Brain pericyte (primary cell): ENCODE measurements around the gene HDDC3.
"Not testable (repeated sequence)": the region's sequence is repeated elsewhere in the genome, so short reads cannot be mapped to it uniquely, and the experiment has no call there.

Experiments used
- DNase-seq: peaks from one replicate; pipeline ENCODE4 v3.0.0-alpha.2; 2012; ENCODE audit warnings: low read depth, low spot score

HDDC3 gene

GRCh38 chr15:90910441-90911301 is 21.7 kb downstream of the HDDC3 start:
- no peak for DNase-seq

- no peak for DNase-seq
These were observed 22.4 kb downstream of the HDDC3 start for GRCh38 chr15:90909976-90910375.

GRCh38 chr15:90909449-90909848 is 22.9 kb downstream of the HDDC3 start:
- not testable (repeated sequence) for DNase-seq

GRCh38 chr15:90907838-90908507 is 24.4 kb downstream of the HDDC3 start:
- DNase-seq, result no peak

- no peak for DNase-seq
These were observed 25.2 kb downstream of the HDDC3 start for GRCh38 chr15:90907051-90907660.

GRCh38 chr15:90906181-90906849 is 26.0 kb downstream of the HDDC3 start:
- no peak for DNase-seq

GRCh38 chr15:90905306-90906180 is 26.8 kb downstream of the HDDC3 start:
- no peak for DNase-seq

GRCh38 chr15:90904746-90905145 is 27.6 kb downstream of the HDDC3 start:
- no peak for DNase-seq

GRCh38 chr15:90903733-90904536 is 28.4 kb downstream of the HDDC3 start:
- no peak for DNase-seq

GRCh38 chr15:90902840-90903732 is 29.3 kb downstream of the HDDC3 start, which contains the start of gene MAN2A2:
Gene MAN2A2 (plus strand): TSS chr15:90903302. CDS start chr15:90904208, 906 bp downstream.
- no peak for DNase-seq

GRCh38 chr15:90902040-90902839 is 30.1 kb downstream of the HDDC3 start:
- DNase-seq, result peak; percentile 36

GRCh38 chr15:90901175-90902039 is 30.9 kb downstream of the HDDC3 start:
- no peak for DNase-seq

- not testable (repeated sequence) for DNase-seq
These were observed 35.2 kb downstream of the HDDC3 start for GRCh38 chr15:90897131-90897655.

GRCh38 chr15:90895571-90896117 is 36.7 kb downstream of the HDDC3 start:
- no peak for DNase-seq

- no peak for DNase-seq
These were observed 38.9 kb downstream of the HDDC3 start for GRCh38 chr15:90893175-90894090.
